Activated T-helper 1 cell treated with Interleukin-2 at 50 U/mL for 16 hours (primary cell): Measurements from ENCODE around the gene KNSTRN.
A peak's percentile ranks its signal among the peaks of the same experiment; 100 is the strongest.

Experiments
- DNase-seq: peaks from one replicate; pipeline ENCODE4 v3.0.0-alpha.2; 2020; ENCODE audit warnings: low read depth

KNSTRN gene

DNA sequence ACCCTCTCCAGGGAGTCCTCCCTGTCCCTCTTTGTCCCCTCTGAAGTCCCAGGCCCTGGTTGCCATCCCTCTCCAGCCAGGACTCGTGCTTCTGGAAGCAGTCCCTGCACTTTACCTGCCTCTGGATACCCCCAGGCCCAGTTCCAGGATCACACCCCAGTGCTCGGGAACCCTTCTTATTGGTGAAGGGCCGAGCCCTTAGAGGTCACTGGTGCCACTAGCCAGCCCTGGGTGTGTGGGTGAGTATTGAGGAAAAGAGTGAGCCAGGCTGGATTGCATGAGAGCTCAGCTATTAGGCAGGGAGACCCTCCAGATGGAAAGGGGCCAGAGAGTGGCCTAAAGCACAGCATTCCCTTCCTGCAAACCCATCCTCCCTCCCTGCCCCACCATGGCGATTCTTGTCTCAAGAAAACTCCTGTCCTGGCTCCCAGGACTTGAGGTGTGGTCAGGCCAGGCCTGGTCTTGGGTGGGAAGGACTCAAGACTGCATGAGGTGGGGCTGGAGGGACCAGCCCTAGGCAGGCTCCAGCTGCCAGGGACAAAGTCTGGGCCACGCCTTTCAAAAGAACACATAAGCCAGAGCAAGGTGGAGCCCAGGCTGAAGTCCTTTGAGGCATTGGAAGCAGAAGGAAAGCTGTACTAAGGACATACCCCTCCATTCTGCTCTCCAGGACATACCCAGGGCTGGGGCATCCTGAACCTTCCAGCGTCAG lies 36.5 kb upstream of the KNSTRN start:
- DNase-seq: no peak

DNA sequence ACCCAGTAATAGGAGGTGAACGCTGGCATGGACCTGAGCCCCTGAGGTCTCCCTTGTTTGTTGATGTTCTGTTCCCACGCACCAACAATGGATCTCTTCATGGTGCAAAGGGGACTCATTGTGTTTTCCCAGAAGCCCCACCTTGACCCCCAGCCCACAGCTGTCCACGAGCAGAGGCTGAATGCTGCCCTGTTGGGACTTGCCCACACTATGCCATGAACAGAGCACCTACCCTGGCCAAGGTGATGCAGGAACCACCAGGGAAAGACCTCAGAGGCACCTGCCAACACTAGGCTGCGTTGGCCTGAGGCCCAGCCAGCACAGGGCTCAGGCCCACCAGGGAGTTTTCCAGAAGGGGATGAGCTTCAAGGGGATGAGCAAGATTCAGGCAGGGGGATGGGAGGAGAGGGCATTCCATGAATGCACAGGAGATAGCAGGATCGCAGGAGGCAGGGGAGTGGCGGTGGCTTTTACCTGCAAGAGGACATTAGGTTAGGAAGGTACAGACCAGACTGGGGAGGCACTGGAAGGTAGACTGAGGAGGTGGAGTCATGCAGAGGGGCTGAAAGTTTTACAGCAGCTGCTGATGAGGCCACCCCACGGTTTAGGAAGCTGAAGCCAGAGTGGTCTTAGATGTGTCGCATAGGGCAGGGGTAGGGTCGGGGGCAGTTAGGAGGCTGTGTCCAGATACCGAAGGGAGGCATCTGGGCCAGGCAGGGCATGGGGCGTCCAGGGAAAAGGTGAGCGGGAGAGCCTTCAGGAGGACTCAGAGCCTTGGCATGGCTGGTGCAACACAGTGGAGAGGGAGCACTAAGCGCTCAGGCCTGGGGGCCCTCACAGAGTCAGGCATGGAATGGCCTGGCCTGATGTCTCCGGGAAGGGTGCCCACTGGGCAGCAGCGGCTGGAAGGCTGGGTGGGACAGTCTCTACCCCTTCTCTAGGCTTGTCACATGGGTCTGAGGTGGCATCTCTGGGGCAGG lies 35.7 kb upstream of the KNSTRN start:
- DNase-seq: no peak

DNA sequence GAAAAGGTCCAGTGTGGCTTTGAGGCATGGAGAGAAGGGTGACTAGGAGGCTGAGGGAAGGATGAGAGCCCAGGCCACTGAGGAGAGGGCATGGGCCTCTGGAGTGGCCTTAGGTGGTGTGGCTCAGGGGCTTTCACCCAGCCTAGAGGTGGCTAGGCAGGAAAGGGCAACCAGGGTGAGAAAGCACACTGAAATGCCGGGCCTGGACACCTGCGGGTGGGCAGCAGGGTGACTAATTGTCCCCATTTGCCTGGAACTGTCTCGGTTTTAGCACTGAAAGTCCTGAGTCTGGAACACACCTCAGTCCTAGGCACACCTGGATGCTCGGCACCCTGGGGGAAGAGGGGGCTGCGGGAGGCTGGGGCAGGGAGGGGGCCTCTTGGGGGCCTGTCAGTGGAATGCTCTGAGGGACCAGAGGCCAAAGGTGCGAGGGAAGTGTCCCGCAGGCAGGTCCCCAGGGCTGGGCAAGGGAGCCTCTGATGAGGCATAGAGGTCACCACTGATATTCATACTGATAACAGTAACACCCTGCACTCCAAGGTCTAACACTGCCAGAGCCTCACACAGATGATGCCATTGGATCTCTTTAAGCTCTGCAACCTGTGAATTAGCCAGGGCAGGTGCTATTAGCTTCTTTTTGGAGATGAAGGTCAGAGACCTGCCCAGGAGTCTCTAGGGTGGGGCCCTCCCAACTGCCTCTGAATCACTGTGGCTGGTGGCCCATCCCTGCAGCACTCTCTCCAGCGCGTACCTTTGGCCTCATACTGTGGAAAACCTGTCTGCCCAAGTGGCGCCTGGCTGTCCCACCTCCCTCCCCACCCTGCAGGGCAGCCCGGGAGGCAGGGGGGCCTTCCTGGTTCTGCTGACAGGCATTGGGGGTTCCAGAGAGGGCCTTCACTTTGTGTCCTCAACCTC lies 34.7 kb upstream of the KNSTRN start:
- DNase-seq: no peak

DNA sequence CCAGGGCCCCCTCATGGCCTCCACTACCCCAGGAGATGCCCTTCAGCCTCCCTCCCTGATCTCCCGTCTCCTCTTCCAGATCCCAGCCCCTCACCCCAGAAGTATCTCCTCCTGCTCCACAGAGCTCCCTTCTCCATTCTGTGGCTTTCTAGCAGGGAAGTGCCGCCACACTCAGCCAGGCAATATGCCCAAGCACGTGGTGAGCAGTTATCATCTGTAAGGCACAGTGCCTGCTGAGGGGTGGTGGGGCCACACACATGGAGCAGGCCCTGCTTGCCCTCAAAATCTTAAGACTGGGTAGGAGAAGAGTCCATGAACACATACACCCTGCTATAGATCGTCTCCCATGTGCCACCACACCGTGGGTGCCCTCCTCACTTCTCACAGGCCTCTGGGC lies 34.0 kb upstream of the KNSTRN start:
- DNase-seq: no peak

DNA sequence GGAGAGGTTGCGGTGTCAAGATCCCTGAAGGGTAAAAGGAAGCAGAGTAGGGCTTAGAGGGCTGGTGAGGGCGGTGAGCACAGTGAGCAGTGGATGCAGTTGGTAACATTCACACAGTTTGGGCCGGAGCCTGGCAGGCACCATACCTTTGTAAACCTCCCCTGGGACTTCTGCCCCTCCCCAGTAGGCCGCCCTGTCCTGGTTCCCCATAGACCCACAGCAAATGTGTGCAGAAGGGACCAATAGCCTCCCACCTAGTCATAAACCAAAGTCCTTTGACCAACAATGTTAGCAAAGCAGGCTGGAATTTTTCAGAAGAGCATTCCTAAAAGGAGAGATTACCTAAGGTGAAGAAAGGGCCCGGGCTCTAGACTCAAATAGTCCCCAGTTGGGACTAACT lies 33.4 kb upstream of the KNSTRN start:
- no peak for DNase-seq

DNA sequence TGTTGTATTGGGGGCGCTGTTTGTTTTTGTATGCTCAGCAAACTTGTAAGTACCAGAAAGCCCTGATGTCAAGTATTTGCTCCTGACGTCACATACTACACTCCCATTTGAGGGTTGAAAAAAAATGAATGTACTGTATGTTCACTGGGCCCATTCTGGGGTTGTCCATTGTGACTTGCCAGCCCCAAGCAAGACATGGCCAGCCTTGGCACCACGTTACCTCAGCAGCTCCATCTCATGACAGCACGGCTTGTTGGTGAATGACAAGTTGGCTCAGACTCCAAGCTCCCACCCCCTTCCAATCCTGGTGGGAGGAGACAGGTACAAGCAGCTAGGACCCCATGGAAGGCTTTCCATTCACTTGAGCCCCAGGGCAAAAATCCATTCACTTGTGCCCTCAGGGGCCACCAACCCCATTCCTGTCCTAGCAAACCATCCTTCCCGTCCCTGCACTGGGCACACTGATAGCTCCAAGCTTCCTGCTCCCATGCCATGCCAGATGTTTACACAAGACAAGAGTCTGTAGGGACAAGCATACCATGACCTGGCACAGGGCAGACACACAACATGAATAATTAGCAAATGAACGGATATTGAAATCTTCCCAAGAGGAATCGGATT lies 30.1 kb upstream of the KNSTRN start:
- no peak for DNase-seq

DNA sequence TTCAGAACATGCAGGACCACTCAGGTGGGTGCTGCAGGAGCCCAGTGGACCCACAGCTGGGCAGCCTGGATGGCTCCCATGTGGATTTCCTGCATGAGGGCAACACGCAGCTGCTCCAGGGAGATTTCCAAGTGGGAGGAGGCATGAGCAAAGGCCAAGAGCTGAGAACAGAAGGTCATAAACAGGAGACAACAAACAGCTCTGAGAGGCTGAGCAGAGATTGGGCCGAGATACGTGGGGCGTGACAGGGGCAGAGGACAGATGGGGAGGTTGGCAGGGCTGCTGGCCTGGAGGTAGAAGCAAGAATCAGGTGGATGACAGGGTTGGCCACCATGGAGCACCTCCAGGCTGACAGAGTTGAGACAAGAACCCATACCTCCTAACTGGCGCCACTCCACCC lies 28.8 kb upstream of the KNSTRN start:
- no peak for DNase-seq

DNA sequence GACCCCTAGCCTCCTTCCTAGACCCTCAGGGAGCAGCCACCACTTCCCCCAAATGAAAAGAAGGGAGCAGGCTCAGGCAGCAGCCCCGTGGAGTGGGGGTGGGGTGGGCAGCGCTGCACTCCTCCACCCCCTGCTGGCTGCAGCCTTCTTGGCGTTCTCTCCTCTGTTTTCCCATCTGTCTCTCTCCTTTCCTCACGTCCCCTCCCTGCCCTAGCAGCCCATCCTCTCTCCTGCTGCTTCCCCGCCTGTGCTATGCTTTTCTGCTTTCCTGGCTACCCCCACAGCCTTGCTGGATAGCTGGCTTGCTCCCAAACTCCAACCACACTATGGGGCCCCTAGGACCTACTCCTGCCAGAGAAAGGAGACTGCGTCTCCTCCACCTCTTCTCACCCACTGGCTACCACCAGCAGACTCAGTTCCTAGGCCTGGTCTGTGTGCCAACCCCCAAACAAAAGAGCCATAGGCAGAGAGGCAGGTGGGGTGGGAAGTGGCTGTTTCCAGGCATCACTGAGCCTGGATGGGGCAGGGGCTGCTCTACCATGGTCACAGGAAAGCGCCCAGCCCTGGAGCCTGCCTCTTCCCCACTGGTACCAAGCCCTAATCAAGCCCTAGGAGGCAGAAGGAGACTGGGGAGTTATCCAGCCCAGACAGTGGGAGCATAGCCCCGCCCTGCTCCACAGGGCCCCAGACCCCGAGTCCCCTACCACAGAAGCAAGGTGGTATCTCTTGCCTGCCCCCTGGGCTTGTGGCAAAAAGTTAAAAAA lies 27.9 kb upstream of the KNSTRN start:
- DNase-seq: no peak

DNA sequence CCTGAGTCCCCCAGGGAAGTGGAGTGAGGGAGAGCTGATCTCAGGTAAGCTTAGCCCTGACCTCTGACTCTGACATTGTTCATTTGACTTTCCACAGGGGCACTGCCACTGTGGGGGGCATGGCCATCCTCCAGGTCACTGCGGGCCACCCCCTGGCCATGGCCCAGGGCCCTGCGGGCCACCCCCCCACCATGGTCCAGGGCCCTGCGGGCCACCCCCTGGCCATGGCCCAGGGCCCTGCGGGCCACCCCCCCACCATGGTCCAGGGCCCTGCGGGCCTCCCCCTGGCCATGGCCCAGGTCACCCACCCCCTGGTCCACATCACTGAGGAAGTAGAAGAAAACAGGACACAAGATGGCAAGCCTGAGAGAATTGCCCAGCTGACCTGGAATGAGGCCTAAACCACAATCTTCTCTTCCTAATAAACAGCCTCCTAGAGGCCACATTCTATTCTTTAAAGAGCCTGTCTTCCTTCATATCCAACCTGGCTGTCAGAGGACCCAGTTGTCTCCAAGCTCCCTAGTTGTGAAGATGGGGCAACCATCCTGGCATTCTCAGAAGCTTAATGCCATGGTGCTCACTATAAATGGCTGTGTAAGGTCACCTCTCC lies 26.4 kb upstream of the KNSTRN start:
- no peak for DNase-seq

DNA sequence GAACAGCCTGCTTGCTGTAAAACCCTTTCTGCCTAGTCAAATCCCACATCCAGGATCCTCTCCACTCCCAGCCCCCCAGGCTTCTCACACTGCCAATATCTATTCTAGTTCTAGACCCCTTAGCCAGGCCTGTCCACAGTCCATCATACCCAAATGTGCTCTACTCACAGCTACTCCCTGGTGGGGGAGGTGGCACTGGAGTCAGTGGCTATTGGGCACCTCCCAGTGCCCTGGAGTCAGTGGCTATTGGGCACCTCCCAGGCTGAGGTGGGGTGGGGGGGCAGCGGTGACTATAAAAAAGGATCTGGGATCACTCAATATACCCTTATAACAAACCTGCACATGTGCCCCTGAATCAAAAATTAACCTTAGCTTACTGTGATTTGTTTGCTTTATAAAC lies 25.3 kb upstream of the KNSTRN start:
- DNase-seq: no peak

DNA sequence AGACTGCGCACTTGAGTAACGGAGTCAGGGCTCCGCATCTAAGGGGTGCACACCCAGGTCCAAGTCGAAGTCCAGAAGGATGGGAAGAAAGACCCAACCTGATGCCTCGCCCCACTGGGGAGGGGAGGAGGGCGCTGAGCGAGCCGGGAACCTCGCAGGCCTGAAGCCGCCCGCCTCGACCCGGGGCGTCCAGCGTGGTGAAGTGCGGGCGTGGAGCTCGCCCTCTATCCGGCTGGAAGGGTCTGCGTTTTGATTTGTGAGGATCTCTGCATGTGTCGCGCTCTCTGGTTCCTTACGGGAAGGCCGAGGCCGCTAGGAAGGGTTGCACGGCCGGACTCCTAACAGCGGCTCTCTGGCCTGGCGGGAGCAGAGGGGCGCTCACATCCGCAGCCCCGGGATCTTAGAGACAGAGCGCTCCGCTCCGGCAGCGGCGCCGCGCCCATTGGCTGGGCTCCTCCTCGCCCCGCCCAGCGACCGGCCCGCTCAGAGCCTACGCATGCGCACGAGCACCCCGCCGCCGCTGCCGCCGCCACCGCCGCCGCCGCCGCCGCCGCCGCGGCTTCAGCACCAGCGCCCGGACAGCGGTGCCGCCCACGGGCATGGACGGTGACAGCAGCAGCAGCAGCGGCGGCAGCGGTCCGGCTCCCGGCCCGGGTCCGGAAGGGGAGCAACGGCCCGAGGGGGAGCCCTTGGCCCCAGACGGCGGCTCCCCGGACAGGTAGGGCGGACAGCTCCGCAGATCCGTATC lies 24.6 kb upstream of the KNSTRN start, which contains the start of gene DISP2:
TSS of gene DISP2 (plus strand) at position 497 of the 748 bp plus-strand sequence. CDS start at position 600, 103 bp downstream.
- peak; percentile 82 for DNase-seq

DNA sequence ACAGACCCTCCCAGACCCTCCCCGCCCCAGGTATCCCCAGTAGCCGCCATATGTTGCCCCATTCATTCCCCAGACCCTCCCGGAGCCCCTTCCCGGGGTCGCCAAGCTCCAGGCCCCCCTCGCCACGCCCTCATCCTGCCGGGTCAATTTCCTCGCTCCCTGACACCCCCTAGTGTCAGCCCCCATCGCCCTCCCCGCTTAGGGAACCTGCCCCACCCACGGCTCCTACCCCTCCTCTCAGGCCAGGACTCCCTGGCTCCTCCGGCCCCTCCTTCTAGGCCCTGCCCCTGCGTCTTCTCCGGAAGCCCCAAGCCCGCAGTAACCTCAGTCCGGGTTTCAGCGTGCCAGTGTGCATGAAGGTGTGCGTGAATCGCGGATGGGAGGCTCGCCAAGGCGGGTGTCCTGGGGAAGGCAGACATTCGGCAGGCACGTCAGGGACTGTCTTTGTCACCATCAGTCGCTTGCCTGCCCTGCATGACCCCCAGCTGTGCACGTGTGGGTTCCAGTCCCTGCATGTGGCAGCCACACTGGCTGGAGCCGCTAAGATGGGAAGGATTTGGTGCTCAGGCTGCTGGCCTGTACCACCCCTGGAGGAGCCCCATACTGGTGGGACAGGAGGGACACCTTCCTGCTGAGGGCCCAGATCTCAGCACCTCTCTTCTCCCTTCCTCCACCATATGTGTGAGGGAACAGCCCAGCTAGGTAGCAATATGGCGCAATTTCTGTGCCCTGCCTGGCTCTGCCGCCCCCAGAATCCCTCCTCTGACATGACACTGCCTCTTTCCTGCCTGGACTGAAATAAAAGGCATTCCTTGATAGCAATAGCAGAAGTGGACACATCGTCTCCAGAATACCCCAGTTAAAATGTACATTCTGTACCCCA lies 23.8 kb upstream of the KNSTRN start:
- DNase-seq: no peak

DNA sequence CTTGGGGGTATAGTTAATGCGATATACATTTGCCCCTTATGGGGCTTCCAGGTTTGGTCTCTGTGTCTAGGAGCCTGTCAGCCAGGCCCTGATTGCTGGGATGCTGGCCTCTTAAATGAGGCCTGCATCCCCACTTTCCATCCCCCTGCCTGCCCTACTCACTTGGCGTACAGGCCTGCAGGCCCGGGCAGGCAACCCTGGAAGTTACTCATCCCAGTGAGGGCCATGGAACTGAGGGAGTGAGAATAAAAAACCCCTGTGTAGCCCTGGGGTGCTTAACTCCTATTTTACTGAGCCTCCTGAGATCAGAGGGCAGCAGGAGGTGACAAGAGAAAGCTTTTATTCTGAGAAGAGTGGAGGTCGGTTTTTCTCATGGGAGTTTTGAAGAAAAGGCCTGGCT lies 22.5 kb upstream of the KNSTRN start:
- DNase-seq: no peak

DNA sequence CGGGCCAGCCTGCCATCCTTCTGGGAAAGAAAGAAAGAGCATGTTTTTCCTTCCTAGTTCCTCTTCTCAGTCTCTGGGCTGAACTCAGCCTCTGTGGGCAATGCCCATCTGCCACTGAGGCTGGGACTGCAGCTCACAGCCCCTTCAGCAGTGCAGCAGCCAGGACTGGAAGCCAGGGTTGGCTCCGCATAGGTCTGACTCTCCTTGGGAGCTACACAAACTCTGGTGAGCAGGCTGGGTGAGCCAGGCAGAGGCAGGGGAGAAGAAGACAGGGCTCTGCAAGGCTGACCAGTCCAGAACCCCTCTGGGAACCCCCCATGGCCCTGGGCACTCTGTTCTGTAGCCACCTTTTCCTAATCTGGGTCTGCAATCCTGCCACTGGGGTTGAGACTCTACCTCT lies 20.9 kb upstream of the KNSTRN start:
- DNase-seq: no peak

DNA sequence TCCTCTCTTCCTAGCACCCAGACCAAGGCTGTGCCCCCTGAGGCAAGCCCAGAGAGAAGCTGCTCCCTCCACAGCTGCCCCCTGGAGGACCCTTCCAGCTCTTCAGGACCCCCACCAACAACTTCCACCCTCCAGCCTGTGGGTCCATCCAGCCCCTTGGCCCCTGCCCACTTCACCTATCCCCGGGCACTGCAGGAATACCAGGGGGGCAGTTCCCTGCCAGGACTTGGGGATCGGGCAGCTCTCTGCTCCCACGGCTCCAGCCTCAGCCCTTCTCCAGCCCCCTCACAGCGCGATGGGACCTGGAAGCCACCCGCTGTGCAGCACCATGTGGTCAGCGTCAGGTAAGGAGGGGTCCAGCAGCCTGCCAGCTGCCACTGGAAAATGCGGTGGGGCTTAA lies 18.9 kb upstream of the KNSTRN start:
- no peak for DNase-seq

DNA sequence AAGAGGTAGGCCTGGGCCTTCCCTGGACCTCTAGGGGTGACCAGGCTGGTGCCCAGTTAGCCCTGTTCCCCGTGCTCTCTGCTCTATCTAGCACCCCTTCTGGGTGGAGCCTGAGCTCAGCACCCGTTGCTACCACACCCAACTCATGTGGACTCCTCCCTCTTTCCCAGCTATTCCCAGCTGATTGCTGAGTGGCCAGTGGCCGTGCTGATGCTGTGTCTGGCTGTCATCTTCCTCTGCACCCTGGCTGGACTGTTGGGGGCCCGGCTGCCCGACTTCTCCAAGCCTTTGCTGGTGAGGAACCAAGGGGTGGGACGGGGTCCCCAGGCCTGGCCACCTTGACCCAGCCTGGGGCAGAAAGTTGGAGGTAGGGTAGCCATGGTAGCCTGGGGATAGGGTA lies 18.3 kb upstream of the KNSTRN start:
- no peak for DNase-seq

DNA sequence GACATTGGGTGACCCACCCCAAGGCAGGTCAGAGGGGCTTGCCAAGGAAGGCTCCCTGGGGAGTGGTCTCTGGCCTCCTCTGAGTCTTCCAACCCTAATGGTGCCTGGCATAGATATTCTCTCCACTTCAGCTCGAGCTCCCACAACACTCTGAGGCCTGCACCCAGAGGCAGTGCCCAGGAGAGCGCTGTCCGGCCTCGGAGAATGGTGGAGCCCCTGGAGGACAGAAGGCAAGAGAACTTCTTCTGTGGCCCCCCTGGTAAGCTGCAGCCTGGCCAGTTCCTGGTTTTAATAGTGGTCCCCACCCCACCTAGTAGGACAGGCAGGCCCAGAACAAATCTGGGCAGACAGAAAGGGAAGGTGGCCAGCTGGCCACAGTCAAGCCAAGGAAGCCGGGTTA lies 17.5 kb upstream of the KNSTRN start:
- DNase-seq: no peak

DNA sequence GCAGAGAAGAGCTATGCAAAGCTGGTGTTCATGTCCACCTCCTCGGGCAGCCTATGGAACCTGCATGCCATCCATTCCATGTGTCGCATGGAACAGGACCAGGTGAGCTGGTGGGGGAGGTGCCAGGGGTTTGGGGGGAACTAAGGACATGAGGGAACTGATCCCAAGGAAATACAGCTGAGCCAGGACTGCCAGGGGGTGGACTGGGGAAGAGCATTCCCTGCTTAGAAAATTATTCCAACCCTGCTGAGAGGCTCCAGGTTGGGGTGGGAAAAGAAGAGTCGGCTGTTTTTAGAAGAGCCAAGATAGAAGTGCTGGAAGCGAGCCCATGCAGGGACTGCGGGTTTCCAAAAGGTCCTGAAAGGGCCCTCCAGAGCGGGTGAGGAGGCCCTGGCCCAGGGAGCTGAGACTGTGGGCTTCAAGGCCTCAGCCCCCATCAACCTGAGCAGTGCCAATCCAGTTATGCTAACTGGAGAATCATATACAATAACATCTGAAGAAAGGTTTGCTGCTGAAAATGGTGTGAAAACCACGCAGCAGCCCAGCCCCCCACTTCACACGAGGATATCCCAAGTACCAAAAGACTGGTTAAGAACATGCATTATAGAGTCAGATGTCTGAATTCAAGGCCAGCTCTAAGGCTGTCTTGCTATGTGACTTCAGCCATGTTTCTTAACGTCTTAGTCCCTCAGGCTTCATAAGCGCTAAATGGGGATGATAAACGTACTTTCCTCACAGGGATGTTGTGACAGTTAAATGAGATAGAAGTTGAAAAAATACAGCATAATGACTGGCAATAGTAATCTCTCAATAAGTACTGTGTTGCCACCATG lies 16.7 kb upstream of the KNSTRN start:
- DNase-seq: no peak
